ENCODE measurements around the gene UBE2U. TPM values are rescaled to one million over a fixed set of nuclear protein-coding genes. Genes with fewer than 3 reads are reported as not detected.
"Not testable (repeated sequence)": the region's sequence is repeated elsewhere in the genome, so short reads cannot be mapped to it uniquely, and the experiment has no call there.

The UBE2U gene
- total RNA-seq, 3 donors from 2014 or later, result not detected

DNA sequence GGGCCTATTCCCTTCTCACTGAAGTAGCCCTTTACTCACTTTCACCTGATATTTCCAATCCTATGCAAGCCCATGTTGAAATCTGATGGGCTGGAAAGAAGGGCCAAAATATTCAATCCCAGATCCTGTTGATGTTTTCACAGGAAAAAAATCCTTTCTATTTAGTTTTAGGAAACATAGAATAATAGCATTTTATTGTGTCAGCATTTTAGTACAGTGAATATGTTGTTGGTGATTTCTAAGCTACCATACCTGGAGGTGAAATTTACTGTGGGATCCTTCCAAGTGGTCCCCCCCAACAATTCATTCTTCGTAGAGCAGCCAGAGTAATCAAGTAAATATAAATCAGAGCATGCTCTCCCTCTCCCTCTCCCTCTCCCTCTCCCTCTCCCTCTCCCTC, 3.4 kb upstream of the UBE2U start:
- no peaks in the 10 kb centered on the region for H3K36me3 Mint-ChIP-seq (ENCODE audit: insufficient read depth)
- ATAC-seq (no peak), DNase-seq (no peak)
- H3K9me3 Mint-ChIP-seq, result no peaks in the 10 kb centered on the region
- H3K4me3 Mint-ChIP-seq, result no peak overlapping the region
- peaks cover 4% of the 10 kb centered on the region for H3K27me3 Mint-ChIP-seq (ENCODE audit: low read depth)
- H3K4me1 Mint-ChIP-seq (ENCODE audit: low read depth), result no peaks in the 10 kb centered on the region

- Mint-ChIP-seq H3K4me3 (no peak overlapping the region), H3K27me3 (ENCODE audit: low read depth) (peaks cover 20% of the 10 kb centered on the region), H3K4me1 (ENCODE audit: low read depth) (no peaks in the 10 kb centered on the region), H3K36me3 (ENCODE audit: insufficient read depth) (no peaks in the 10 kb centered on the region), H3K9me3 (no peaks in the 10 kb centered on the region)
- ATAC-seq (no peak), DNase-seq (no peak)
Measured at GRCh38 chr1:64209221-64209620, 5.8 kb downstream of the UBE2U start.

- Mint-ChIP-seq H3K9me3 (no peaks in the 10 kb centered on the region), H3K4me3 (no peak overlapping the region), H3K4me1 (ENCODE audit: low read depth) (no peaks in the 10 kb centered on the region), H3K36me3 (ENCODE audit: insufficient read depth) (no peaks in the 10 kb centered on the region), H3K27me3 (ENCODE audit: low read depth) (peaks cover 16% of the 10 kb centered on the region)
- ATAC-seq (no peak), DNase-seq (no peak)
Measured at GRCh38 chr1:64212031-64212430, 8.6 kb downstream of the UBE2U start.

DNA sequence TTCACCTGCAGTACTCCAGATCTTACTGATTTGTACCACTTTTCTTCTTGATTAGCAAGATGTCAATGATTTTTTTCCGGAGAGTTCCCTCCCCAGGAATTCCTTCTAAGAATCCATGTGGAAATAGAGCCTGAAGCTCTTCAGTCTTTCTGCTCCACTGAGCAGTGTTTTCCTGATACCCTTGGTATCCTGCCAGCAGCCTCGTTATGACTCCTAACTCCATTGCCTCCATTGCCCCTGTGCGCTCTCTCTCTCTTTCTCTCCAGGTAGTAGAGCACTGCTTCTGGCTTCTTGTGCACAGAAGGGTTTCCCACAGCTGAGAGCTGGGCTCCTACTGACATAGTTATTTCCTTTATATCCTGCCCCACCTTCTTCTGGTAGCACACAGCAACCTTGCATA, 12.2 kb downstream of the UBE2U start:
- H3K4me3 Mint-ChIP-seq, result no peak overlapping the region
- no peaks in the 10 kb centered on the region for H3K9me3 Mint-ChIP-seq
- no peaks in the 10 kb centered on the region for H3K36me3 Mint-ChIP-seq (ENCODE audit: insufficient read depth)
- no peak for ATAC-seq
- H3K4me1 Mint-ChIP-seq (ENCODE audit: low read depth), result no peaks in the 10 kb centered on the region
- H3K27me3 Mint-ChIP-seq (ENCODE audit: low read depth), result peaks cover 22% of the 10 kb centered on the region
- no peak for DNase-seq

GRCh38 chr1:64220241-64220640, 16.8 kb downstream of the UBE2U start:
- peaks cover 22% of the 10 kb centered on the region for H3K27me3 Mint-ChIP-seq (ENCODE audit: low read depth)
- no peak for ATAC-seq
- no peaks in the 10 kb centered on the region for H3K36me3 Mint-ChIP-seq (ENCODE audit: insufficient read depth)
- no peaks in the 10 kb centered on the region for H3K9me3 Mint-ChIP-seq
- peaks cover 9% of the 10 kb centered on the region for H3K4me1 Mint-ChIP-seq (ENCODE audit: low read depth)
- no peak for DNase-seq
- H3K4me3 Mint-ChIP-seq, result no peak overlapping the region

DNA sequence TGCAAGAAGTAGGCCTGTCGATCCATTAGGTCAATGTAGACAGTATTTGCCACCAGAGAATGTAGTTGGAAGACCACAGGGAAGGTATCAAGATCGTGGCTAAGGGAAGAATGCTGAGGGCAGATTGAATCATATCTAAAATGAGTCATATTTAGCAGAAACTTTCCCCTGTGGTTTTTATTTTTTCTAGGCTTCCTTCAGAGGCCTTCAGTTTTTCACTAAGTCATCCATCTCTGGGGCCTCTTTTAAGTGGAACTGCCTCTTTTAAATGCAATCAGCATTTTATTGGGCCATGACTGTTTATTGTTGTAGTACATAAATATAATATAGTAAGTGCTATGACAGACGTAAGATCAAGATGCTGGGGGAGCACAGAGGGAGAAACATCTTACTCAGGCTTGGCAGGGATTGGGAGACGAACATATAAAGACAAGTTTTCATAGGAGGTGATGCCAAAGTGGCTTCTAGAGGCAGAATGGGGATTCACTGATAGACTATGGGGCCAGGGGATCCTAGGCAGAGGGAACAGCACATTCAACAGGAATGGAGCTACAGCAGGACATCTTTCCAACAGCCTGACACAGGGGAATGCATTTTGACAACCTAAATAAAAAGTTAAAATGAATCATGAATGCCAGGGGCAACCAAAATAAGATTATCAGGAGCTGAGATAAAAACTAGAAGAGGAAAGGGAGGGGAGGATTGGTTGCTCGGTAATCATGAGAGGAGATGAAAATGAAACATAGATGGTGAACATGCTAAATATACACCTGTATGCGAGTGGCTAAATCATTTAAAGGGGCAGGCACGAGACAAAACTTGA, 20.1 kb downstream of the UBE2U start:
- peaks cover 24% of the 10 kb centered on the region for H3K27me3 Mint-ChIP-seq (ENCODE audit: low read depth)
- H3K9me3 Mint-ChIP-seq, result no peaks in the 10 kb centered on the region
- peak; percentile 82 to 87 for ATAC-seq

GRCh38 chr1:64224236-64224635, 20.8 kb downstream of the UBE2U start:
- peaks cover 23% of the 10 kb centered on the region for H3K27me3 Mint-ChIP-seq (ENCODE audit: low read depth)
- not testable (repeated sequence) for H3K4me3 Mint-ChIP-seq; ATAC-seq; H3K9me3 Mint-ChIP-seq; H3K36me3 Mint-ChIP-seq (ENCODE audit: insufficient read depth); H3K4me1 Mint-ChIP-seq (ENCODE audit: low read depth); DNase-seq

More for the DNA sequence above, 20.1 kb downstream of the UBE2U start:
- Mint-ChIP-seq H3K4me1 (ENCODE audit: low read depth) (peaks cover 9% of the 10 kb centered on the region), H3K4me3 (no peak overlapping the region), H3K36me3 (ENCODE audit: insufficient read depth) (no peaks in the 10 kb centered on the region)
- no peak for DNase-seq

DNA sequence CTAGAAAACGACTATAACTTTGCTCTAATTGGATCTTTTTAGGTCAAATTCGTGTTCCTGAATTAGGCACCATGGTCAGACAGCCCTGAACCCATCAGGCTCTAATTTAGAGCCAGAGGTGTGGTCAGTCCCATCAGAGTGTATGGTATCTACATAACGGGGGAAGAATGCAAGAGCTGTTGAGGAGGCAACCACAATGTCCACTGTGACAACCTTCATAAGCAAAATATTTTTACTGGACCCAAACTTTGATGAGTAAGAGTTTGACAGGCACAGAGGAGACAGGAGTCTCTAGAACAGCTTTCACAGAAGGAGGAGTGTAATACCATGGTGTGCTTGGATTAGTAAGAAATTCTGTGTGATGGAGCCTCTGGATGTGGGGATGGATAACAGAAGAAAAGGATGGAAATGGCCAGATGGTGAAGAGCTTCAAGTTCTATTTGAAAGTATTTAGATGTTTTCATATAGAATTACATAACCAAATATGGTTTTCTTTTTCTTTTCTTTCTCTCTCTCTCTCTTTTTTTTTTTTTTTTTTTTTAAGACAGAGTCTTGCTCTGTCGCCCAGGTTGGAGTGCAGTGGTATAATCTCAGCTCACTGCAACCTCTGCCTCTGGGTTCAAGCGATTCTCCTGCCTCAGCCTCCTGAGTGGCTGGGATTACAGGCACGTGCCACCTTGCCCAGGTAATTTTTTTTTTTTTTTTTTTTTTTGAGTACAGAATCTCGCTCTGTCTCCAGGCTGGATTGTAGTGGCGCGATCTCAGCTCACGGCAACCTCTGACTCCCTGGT, 24.9 kb downstream of the UBE2U start:
- Mint-ChIP-seq H3K9me3 (no peaks in the 10 kb centered on the region), H3K27me3 (ENCODE audit: low read depth) (peaks cover 13% of the 10 kb centered on the region), H3K4me3 (no peak overlapping the region), H3K4me1 (ENCODE audit: low read depth) (peaks cover 6% of the 10 kb centered on the region), H3K36me3 (ENCODE audit: insufficient read depth) (no peaks in the 10 kb centered on the region)
- DNase-seq (no peak), ATAC-seq (no peak)

DNA sequence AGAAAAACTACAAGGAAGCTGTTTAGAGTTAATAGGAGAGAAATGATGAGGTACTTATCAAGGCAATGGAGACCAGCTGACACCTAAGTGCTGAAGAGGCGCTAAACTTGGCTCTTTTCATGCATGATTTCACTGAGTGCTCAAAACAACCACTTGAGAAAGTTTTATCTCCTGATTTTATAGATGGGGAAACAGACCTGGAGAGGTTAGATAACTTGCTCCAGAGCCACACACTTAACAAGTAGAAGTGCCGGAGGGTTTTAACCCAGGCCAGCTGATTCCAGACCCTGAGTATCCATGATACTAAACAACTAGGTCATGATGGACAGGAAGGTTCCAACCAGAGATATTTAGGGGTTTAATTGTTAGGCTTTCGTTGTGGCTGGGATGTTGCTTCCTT, 25.9 kb downstream of the UBE2U start:
- Mint-ChIP-seq H3K36me3 (ENCODE audit: insufficient read depth) (no peaks in the 10 kb centered on the region), H3K27me3 (ENCODE audit: low read depth) (peaks cover 16% of the 10 kb centered on the region), H3K4me3 (no peak overlapping the region), H3K9me3 (no peaks in the 10 kb centered on the region), H3K4me1 (ENCODE audit: low read depth) (no peaks in the 10 kb centered on the region)
- no peak for ATAC-seq
- DNase-seq, result no peak

DNA sequence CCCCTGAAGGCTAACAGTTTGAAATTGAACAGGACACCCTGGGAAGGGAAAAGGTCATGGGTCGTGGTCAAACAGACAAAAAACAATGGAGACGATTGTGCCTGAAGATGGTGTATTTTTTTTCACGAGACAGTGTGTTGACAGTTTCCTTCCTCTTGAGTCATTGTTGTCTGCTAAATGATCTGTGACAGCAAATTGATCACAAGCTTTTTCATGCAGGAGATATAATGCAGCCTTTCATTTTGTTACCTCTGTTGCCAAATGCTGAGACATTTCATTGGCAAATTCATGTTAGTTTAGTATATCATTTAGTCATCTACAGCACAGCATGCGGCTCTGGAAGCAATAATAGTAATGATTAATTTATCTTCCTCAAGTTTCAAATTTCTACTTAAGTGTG, 27.7 kb downstream of the UBE2U start:
- DNase-seq (no peak), ATAC-seq (no peak)
- H3K4me1 Mint-ChIP-seq (ENCODE audit: low read depth), result no peaks in the 10 kb centered on the region
- peaks cover 16% of the 10 kb centered on the region for H3K27me3 Mint-ChIP-seq (ENCODE audit: low read depth)
- no peaks in the 10 kb centered on the region for H3K9me3 Mint-ChIP-seq
- no peaks in the 10 kb centered on the region for H3K36me3 Mint-ChIP-seq (ENCODE audit: insufficient read depth)
- no peak overlapping the region for H3K4me3 Mint-ChIP-seq

GRCh38 chr1:64231654-64232053, 28.2 kb downstream of the UBE2U start:
- peaks cover 16% of the 10 kb centered on the region for H3K27me3 Mint-ChIP-seq (ENCODE audit: low read depth)
- H3K4me3 Mint-ChIP-seq, result no peak overlapping the region
- no peaks in the 10 kb centered on the region for H3K9me3 Mint-ChIP-seq
- ATAC-seq (no peak), DNase-seq (no peak)
- no peaks in the 10 kb centered on the region for H3K36me3 Mint-ChIP-seq (ENCODE audit: insufficient read depth)
- no peaks in the 10 kb centered on the region for H3K4me1 Mint-ChIP-seq (ENCODE audit: low read depth)

DNA sequence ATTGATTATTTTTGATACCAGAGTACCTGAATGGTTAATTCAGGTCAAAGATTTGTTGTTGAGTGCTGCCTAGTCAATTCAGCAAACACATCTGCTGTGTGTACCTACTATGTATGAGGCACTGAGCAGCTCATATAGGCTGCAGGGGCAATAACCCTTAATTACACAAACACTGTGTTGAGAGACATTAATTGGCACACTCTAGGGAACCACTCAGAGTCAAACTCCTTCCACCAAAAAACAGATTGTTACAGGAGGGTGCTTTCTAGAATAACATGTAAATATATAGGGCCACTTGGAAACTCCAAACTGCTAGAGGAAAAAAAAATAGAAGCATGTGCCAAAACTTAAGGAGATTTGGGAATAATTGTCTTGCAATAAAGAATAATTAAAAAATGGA, 31.3 kb downstream of the UBE2U start:
- Mint-ChIP-seq H3K4me1 (ENCODE audit: low read depth) (no peaks in the 10 kb centered on the region), H3K36me3 (ENCODE audit: insufficient read depth) (no peaks in the 10 kb centered on the region), H3K27me3 (ENCODE audit: low read depth) (peaks cover 14% of the 10 kb centered on the region), H3K4me3 (no peak overlapping the region), H3K9me3 (no peaks in the 10 kb centered on the region)
- no peak for DNase-seq
- ATAC-seq, result no peak

DNA sequence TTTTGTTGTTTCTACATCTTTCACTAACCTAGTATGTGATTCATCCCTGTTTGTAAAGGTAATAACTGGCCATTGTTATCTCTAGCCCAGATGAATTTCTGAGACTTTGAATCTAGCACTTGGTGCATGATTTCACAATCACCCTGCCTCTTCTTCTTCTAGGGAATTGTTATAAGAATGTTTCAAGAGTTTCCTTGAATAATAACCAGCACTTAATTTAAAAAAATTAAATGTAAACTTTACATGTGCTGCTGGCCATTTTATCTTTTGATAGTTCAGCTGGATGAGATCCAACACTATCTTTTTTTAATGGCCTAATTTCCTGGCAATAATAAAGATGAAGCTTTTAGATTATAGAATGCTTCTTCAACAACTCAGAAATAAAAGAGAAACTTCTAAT, 31.8 kb downstream of the UBE2U start:
- H3K9me3 Mint-ChIP-seq, result no peaks in the 10 kb centered on the region
- no peaks in the 10 kb centered on the region for H3K36me3 Mint-ChIP-seq (ENCODE audit: insufficient read depth)
- DNase-seq (no peak), ATAC-seq (no peak)
- H3K4me3 Mint-ChIP-seq, result no peak overlapping the region
- peaks cover 11% of the 10 kb centered on the region for H3K27me3 Mint-ChIP-seq (ENCODE audit: low read depth)
- H3K4me1 Mint-ChIP-seq (ENCODE audit: low read depth), result no peaks in the 10 kb centered on the region

- no peak overlapping the region for H3K4me3 Mint-ChIP-seq
- H3K4me1 Mint-ChIP-seq (ENCODE audit: low read depth), result no peaks in the 10 kb centered on the region
- no peaks in the 10 kb centered on the region for H3K9me3 Mint-ChIP-seq
- H3K27me3 Mint-ChIP-seq (ENCODE audit: low read depth), result peaks cover 7% of the 10 kb centered on the region
- DNase-seq (no peak), ATAC-seq (no peak)
- no peaks in the 10 kb centered on the region for H3K36me3 Mint-ChIP-seq (ENCODE audit: insufficient read depth)
Measured at GRCh38 chr1:64235910-64236309, 32.5 kb downstream of the UBE2U start.

DNA sequence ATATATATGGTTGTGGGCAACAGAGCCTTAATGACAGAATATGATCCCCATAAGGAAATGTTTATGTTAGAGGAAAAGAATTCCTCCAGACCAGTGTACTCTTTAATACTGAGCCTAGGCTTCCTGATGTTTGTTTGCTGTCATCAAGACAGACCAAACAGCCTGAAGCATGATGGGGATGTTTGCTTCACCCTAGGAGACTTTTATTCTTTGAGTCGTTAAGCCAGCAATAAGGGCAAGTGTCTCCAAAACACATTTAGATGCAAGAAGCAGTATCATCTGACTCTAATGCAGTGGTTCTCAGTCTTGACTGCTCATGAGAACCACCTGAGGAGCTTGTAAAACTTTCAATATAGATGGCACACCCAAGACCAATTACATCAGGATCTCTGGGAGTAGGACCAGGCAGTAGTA, 33.1 kb downstream of the UBE2U start:
- H3K4me3 Mint-ChIP-seq, result no peak overlapping the region
- no peaks in the 10 kb centered on the region for H3K36me3 Mint-ChIP-seq (ENCODE audit: insufficient read depth)
- no peaks in the 10 kb centered on the region for H3K4me1 Mint-ChIP-seq (ENCODE audit: low read depth)
- peaks cover 4% of the 10 kb centered on the region for H3K27me3 Mint-ChIP-seq (ENCODE audit: low read depth)
- no peak for ATAC-seq
- DNase-seq, result no peak
- no peaks in the 10 kb centered on the region for H3K9me3 Mint-ChIP-seq

Data from activated T-cell treated with anti-CD3 and anti-CD28 coated beads, Interleukin-2, amount 50 U/mL, for 4 hours (primary cell).